OCI-LY7 (cell line): ENCODE measurements around the gene PTP4A2. TPM values are rescaled to one million over a fixed set of nuclear protein-coding genes. Genes with fewer than 3 reads are reported as not detected.

ENCODE experiments used
- BruUV-seq: library from RNA; stranded (reverse); fragments of 400-500 nt; replicated peaks from 2 replicates; lab custom pipeline; 2021; lab: Mats Ljungman, UMichigan
- CTCF ChIA-PET: fragments of 300-600 bp; sonication (Branson Sonifier 250); formaldehyde crosslinking; loops from one replicate; lab custom pipeline; 2022; ENCODE audit warnings: antibody characterized with exemption; ENCODE audit not compliant: unreplicated experiment; lab: Charles Lee
- POLR2A ChIA-PET: fragments of 300-600 bp; sonication (Branson Sonifier 250); formaldehyde crosslinking; loops from one replicate; lab custom pipeline; 2022; ENCODE audit warnings: antibody characterized with exemption; lab: Charles Lee
- DNase-seq: peaks from one replicate; pipeline ENCODE4 v3.0.0-alpha.2; 2015; ENCODE audit warnings: low spot score
- H2AFZ ChIP-seq: fragments of 200-600 bp; sonication (generic), shearing (Covaris generic); 2 replicates; pipeline ENCODE4 v1.6.1; 2014; ENCODE audit warnings: mild to moderate bottlenecking, antibody characterized with exemption, low read length, moderate library complexity
- H3K27ac ChIP-seq: fragments of 200-600 bp; sonication (generic); 2 replicates; pipeline ENCODE4 v1.5.1; 2014; ENCODE audit warnings: mixed run types, low read depth, mild to moderate bottlenecking, moderate library complexity, low read length, inconsistent platforms; ENCODE audit not compliant: poor library complexity, severe bottlenecking
- H3K36me3 ChIP-seq: fragments of 200-600 bp; sonication (generic); 2 replicates; pipeline ENCODE4 v1.6.1; 2014; ENCODE audit warnings: mild to moderate bottlenecking, antibody characterized with exemption, low read length, moderate library complexity, mixed read lengths; ENCODE audit not compliant: insufficient read depth
- H3K4me1 ChIP-seq: fragments of 200-600 bp; sonication (generic); 2 replicates; pipeline ENCODE4 v1.5.1; 2014; ENCODE audit warnings: mild to moderate bottlenecking, low read length; ENCODE audit not compliant: insufficient read depth, poor library complexity, severe bottlenecking
- H3K4me2 ChIP-seq: fragments of 200-600 bp; sonication (generic); 2 replicates; pipeline ENCODE4 v1.6.1; 2014; ENCODE audit warnings: mild to moderate bottlenecking, low read length
- H3K4me3 ChIP-seq: fragments of 200-600 bp; sonication (generic); 2 replicates; pipeline ENCODE4 v1.5.1; 2014; ENCODE audit warnings: mild to moderate bottlenecking, low read depth, low read length; ENCODE audit not compliant: poor library complexity, severe bottlenecking
- H3K79me2 ChIP-seq: fragments of 200-600 bp; sonication (generic); 2 replicates; pipeline ENCODE4 v1.6.1; 2016; ENCODE audit warnings: low read depth, mild to moderate bottlenecking, low read length, moderate library complexity, mixed read lengths; ENCODE audit not compliant: insufficient read depth
- H3K9me2 ChIP-seq: fragments of 200-600 bp; sonication (generic); 2 replicates; pipeline ENCODE4 v1.6.1; 2016; ENCODE audit warnings: mild to moderate bottlenecking, low read length, mixed read lengths; ENCODE audit not compliant: insufficient read depth
- H3K9me3 ChIP-seq: fragments of 200-600 bp; sonication (generic); 2 replicates; pipeline ENCODE4 v1.6.1; 2014; ENCODE audit warnings: mild to moderate bottlenecking, mixed run types, low read length, mixed read lengths
- H4K20me1 ChIP-seq: fragments of 200-600 bp; sonication (generic); 2 replicates; pipeline ENCODE4 v1.6.1; 2014; ENCODE audit warnings: mild to moderate bottlenecking, antibody characterized with exemption, low read length, moderate library complexity, mixed read lengths; ENCODE audit not compliant: insufficient read depth
- CTCF ChIP-seq: fragments of 200-600 bp; sonication (generic); conservative IDR thresholded peaks from 2 replicates; pipeline ENCODE4 v1.5.1; 2014; ENCODE audit warnings: mild to moderate bottlenecking, antibody characterized with exemption, low read length, moderate library complexity, mixed read lengths
- EZH2phosphoT487 ChIP-seq: fragments of 200-600 bp; sonication (generic); IDR thresholded peaks from 2 replicates; pipeline ENCODE4 v1.6.1; 2018; ENCODE audit warnings: low read depth, borderline replicate concordance, mild to moderate bottlenecking, mixed run types, antibody characterized with exemption, low read length, moderate library complexity, mixed read lengths
- intact Hi-C: fragments of 100-400 bp; cut with micrococcal nuclease; formaldehyde crosslinking; loops from one replicate; pipeline ENCODE4 v1.10.0; 2022; ENCODE audit not compliant: unreplicated experiment
- total RNA-seq, 2 experiments: library from RNA; depleted of rRNA in 1 of 2; stranded (reverse); fragments of >200 nt in 1 of 2; shearing (Covaris generic) in 1 of 2; gene quantifications; 2 replicates each; pipeline ENCODE4 v1.2.3, GENCODE V29; 2014 to 2022

The PTP4A2 gene
- total RNA-seq, 2 experiments from 2014 or later: 196 to 208 TPM

GRCh38 chr1:31874942-31875341, 63.2 kb downstream of the PTP4A2 start:
- intact Hi-C loops: no loop called here
- no peaks in the 10 kb centered on the region for H3K36me3 ChIP-seq
- no peaks in the 10 kb centered on the region for H3K79me2 ChIP-seq
- TF ChIP-seq EZH2phosphoT487: no peak
- TF ChIP-seq CTCF: no peak
- no peak overlapping the region for H2AFZ ChIP-seq
- H3K4me1 ChIP-seq: peaks cover 4% of the 10 kb centered on the region
- ChIA-PET CTCF (no interaction called here), POLR2A (no interaction called here)
- BruUV-seq: no TSS peak
- H3K9me3 ChIP-seq: no peaks in the 10 kb centered on the region
- H3K9me2 ChIP-seq: no peaks in the 10 kb centered on the region
- no peak overlapping the region for H3K4me3 ChIP-seq
- H4K20me1 ChIP-seq: no peaks in the 10 kb centered on the region
- no peak for DNase-seq
- H3K27ac ChIP-seq: no peak overlapping the region
- H3K4me2 ChIP-seq: no peak overlapping the region

- Histone ChIP-seq H3K9me2 (no peaks in the 10 kb centered on the region), H3K4me1 (no peaks in the 10 kb centered on the region), H2AFZ (no peak overlapping the region), H3K36me3 (no peaks in the 10 kb centered on the region), H4K20me1 (no peaks in the 10 kb centered on the region), H3K4me3 (no peak overlapping the region), H3K27ac (no peak overlapping the region), H3K4me2 (no peak overlapping the region), H3K79me2 (no peaks in the 10 kb centered on the region), H3K9me3 (no peaks in the 10 kb centered on the region)
- ChIA-PET POLR2A (interaction anchor here (0.6 to 0.7 kb wide), 2 partner anchors 128 to 375 kb away, joined by 3 to 4 read pairs; no protein-coding TSS in a partner anchor), CTCF (no interaction called here)
- DNase-seq: no peak
- intact Hi-C loops: no loop called here
- BruUV-seq: no TSS peak
- no peak for TF ChIP-seq EZH2phosphoT487
- TF ChIP-seq CTCF: no peak
These were observed 65.2 kb downstream of the PTP4A2 start for GRCh38 chr1:31872658-31873636.

GRCh38 chr1:31871703-31872102, 66.5 kb downstream of the PTP4A2 start:
- no peak overlapping the region for H3K27ac ChIP-seq
- intact Hi-C loops: no loop called here
- POLR2A ChIA-PET: interaction anchor here (0.7 to 0.8 kb wide), 3 partner anchors 9 to 875 kb away, joined by 3 to 6 read pairs (median 4); no protein-coding TSS in a partner anchor
- TF ChIP-seq EZH2phosphoT487 (no peak), CTCF (no peak)
- peaks cover 3% of the 10 kb centered on the region for H3K4me1 ChIP-seq
- no peak for DNase-seq
- H2AFZ ChIP-seq: no peak overlapping the region
- no peak overlapping the region for H3K4me3 ChIP-seq
- no peaks in the 10 kb centered on the region for H4K20me1 ChIP-seq
- CTCF ChIA-PET: no interaction called here
- no peaks in the 10 kb centered on the region for H3K36me3 ChIP-seq
- H3K4me2 ChIP-seq: no peak overlapping the region
- no peaks in the 10 kb centered on the region for H3K79me2 ChIP-seq
- BruUV-seq: no TSS peak
- H3K9me2 ChIP-seq: no peaks in the 10 kb centered on the region
- H3K9me3 ChIP-seq: no peaks in the 10 kb centered on the region
